Epithelial cell of esophagus (primary cell): ENCODE results near the gene CD9.
"Not testable (repeated sequence)": the region's sequence is repeated elsewhere in the genome, so short reads cannot be mapped to it uniquely, and the experiment has no call there.

Experiments used
- DNase-seq: peaks from one replicate; pipeline ENCODE4 v3.0.0; 2010; ENCODE audit warnings: low read depth
- H3K4me3 ChIP-seq: 2 replicates; pipeline ENCODE4 v1.5.1; 2011; ENCODE audit warnings: mild to moderate bottlenecking, low read length, control low read depth
- CTCF ChIP-seq: IDR thresholded peaks from 2 replicates; pipeline ENCODE4 v1.5.1; 2011; ENCODE audit warnings: low read depth, mild to moderate bottlenecking, low read length, control low read depth, inconsistent platforms; ENCODE audit not compliant: insufficient read depth; ENCODE audit errors: missing control alignments

The CD9 gene

GRCh38 chr12:6205144-6205539 is 4.9 kb downstream of the CD9 start:
- no peak for TF ChIP-seq CTCF
- no peak for DNase-seq
- H3K4me3 ChIP-seq: no peak overlapping the region

- no peak for DNase-seq
- H3K4me3 ChIP-seq: no peak overlapping the region
- no peak for TF ChIP-seq CTCF
Measured at GRCh38 chr12:6205761-6206160, 5.6 kb downstream of the CD9 start.

- no peak overlapping the region for H3K4me3 ChIP-seq
- no peak for DNase-seq
- no peak for TF ChIP-seq CTCF
Measured at GRCh38 chr12:6206327-6206726, 6.1 kb downstream of the CD9 start.

GRCh38 chr12:6207259-6207925 is 7.2 kb downstream of the CD9 start:
- TF ChIP-seq CTCF: no peak
- no peak overlapping the region for H3K4me3 ChIP-seq
- DNase-seq: no peak

- no peak for TF ChIP-seq CTCF
- no peak overlapping the region for H3K4me3 ChIP-seq
- DNase-seq: no peak
Measured at GRCh38 chr12:6208130-6208529, 7.9 kb downstream of the CD9 start.

- DNase-seq, H3K4me3 ChIP-seq: not testable (repeated sequence)
Measured at GRCh38 chr12:6209428-6209827, 9.2 kb downstream of the CD9 start.

GRCh38 chr12:6211421-6211869 is 11.2 kb downstream of the CD9 start:
- DNase-seq: peak; percentile 52
- no peak for TF ChIP-seq CTCF
- H3K4me3 ChIP-seq: no peak overlapping the region

GRCh38 chr12:6212086-6212485 is 11.9 kb downstream of the CD9 start:
- DNase-seq: no peak
- no peak overlapping the region for H3K4me3 ChIP-seq
- TF ChIP-seq CTCF: no peak
